H54 (cell line): ENCODE measurements around the gene PLEKHA4.
A peak's percentile ranks its signal among the peaks of the same experiment; 100 is the strongest.
"Not testable (repeated sequence)": the region's sequence is repeated elsewhere in the genome, so short reads cannot be mapped to it uniquely, and the experiment has no call there.

Experiments used
- DNase-seq: peaks from one replicate; pipeline ENCODE4 v3.0.0; 2011; ENCODE audit warnings: low spot score, mixed read lengths; ENCODE audit not compliant: insufficient read length
- FAIRE-seq: peaks from 3 replicates; lab custom pipeline; 2011; peaks lifted over from hg19 to GRCh38; lab: Jason Lieb, UNC
- POLR2A ChIP-seq: IDR thresholded peaks from 2 replicates; pipeline ENCODE4 v1.6.1; 2011; ENCODE audit warnings: low read depth, mild to moderate bottlenecking, low read length

PLEKHA4 gene

GRCh38 chr19:48878196-48879024 lies 10.0 kb upstream of the PLEKHA4 start:
- no peak for FAIRE-seq
- TF ChIP-seq POLR2A: no peak
- DNase-seq: no peak

- DNase-seq (no peak), FAIRE-seq (no peak)
- no peak for TF ChIP-seq POLR2A
Observed at GRCh38 chr19:48877855-48878195, 9.4 kb upstream of the PLEKHA4 start.

- not testable (repeated sequence) for DNase-seq, FAIRE-seq
Observed at GRCh38 chr19:48876043-48876981, 7.9 kb upstream of the PLEKHA4 start.

GRCh38 chr19:48874303-48875135 lies 6.1 kb upstream of the PLEKHA4 start:
- TF ChIP-seq POLR2A: no peak
- FAIRE-seq: no peak
- no peak for DNase-seq

- DNase-seq (no peak), FAIRE-seq (no peak)
- TF ChIP-seq POLR2A: no peak
Observed at GRCh38 chr19:48873476-48874302, 5.3 kb upstream of the PLEKHA4 start.

- FAIRE-seq (no peak), DNase-seq (peak; percentile 61)
Observed at GRCh38 chr19:48872884-48873475, 4.6 kb upstream of the PLEKHA4 start.

GRCh38 chr19:48872182-48872883 lies 3.9 kb upstream of the PLEKHA4 start, which contains the start of gene PPP1R15A:
Gene PPP1R15A (plus strand): TSS chr19:48872421. CDS start chr19:48873234, 813 bp downstream.
- DNase-seq (peak; percentile 76), FAIRE-seq (peak; percentile 74)
- peak; percentile 97 for TF ChIP-seq POLR2A

More at GRCh38 chr19:48872884-48873475, 4.6 kb upstream of the PLEKHA4 start:
- no peak for TF ChIP-seq POLR2A

- not testable (repeated sequence) for DNase-seq, FAIRE-seq
Observed at GRCh38 chr19:48871471-48872181, 3.2 kb upstream of the PLEKHA4 start.

GRCh38 chr19:48870048-48870447 lies 1.6 kb upstream of the PLEKHA4 start:
- no peak for TF ChIP-seq POLR2A
- DNase-seq (no peak), FAIRE-seq (no peak)

- DNase-seq (no peak), FAIRE-seq (no peak)
- no peak for TF ChIP-seq POLR2A
Observed at GRCh38 chr19:48867746-48868113, 687 bp downstream of the PLEKHA4 start.

GRCh38 chr19:48867123-48867745 lies 1.2 kb downstream of the PLEKHA4 start:
- FAIRE-seq: no peak

More at GRCh38 chr19:48867123-48867745, 1.2 kb downstream of the PLEKHA4 start:
- DNase-seq: no peak
- no peak for TF ChIP-seq POLR2A
